Measurements from ENCODE around the gene AIG1.

- no peak for TF ChIP-seq CTCF (conservative IDR thresholded peaks at IDR 0.05 in 1 of 2, IDR thresholded peaks at IDR 0.05 in 1 of 2; ENCODE audit: low read depth in 1 of 2, low read length in 2 of 2)
- TF ChIP-seq EZH2 (IDR thresholded peaks at IDR 0.05; ENCODE audit: low read length, missing control alignments) = no peak
These were observed 62.4 kb downstream of the AIG1 start for GRCh38 chr6:143123081-143123480.
